ENCODE data around the gene PRKCZ.

Gene PRKCZ

DNA sequence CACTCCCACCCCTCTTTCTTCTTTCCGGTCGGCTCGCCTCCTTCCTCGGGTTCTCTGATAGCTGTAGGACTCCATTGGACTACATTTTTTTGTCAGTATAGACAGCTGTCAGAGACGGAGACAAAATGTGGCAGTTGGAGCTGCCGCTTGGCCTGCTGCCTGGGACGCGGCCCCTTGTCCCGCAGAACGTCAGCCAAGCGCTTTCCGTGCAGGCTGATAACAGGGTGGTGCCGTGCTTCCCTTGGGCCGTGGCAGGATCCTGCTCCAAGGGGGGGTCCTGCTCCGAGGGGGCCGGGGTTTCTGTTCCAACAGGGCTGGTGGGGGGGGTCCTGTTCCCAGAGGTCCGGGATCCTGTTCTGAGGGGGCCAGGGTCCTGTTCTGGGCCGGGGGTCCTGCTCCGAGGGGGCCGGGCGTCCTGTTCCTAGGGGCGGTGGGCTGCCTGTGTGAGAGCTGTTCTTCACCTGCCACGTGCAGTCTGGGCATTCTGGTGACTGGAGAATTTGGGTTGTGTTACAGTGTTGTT, 182.8 kb downstream of the PRKCZ start:
- DNase-seq = no peak

- DNase-seq = no peak
These were observed 183.3 kb downstream of the PRKCZ start for GRCh38 chr1:2233468-2233867.

DNA sequence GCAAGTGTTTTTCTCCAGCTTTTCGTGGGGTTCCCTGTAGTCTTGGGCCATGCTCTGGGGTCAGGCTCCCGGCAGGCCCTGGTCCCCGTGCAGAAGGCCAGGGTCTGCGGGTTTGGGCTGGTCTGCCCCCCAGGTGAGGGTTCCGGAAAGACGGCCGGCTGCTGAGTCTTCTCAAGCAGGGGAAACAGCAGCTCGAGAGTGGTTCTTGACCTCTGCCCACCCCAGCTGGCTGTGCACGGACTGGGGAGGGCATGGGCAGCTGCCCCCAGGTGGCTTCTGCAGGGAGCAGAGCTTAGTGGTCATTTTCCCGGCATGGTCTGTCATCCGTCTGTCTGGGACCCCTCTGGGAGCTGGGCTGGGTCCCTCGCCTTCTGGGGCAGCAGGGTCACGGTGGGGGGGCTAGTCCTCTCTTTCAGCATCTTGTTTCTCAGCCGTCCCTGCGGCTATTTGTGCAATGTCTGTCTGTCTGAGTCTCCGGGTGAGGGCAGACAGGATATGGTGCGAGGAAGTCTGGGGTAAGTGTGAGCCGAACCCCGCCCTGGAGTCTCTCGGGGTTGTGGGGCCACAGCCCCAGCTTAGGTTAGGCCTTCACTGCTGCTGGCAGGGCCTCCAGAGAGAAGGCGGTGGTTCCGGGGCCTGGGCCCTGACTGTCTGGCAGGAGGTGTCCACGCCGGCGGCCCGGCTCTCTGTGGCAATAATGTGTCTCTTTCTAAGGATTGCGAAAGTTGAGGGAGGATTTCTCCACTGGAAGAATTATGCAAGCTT, 184.0 kb downstream of the PRKCZ start:
- DNase-seq = no peak

- DNase-seq = no peak
These were observed 184.5 kb downstream of the PRKCZ start for GRCh38 chr1:2234762-2235113.
